OCI-LY3 (cell line): Measurements from ENCODE around the gene LSM4.

Experiments
- H2AFZ ChIP-seq: fragments of 200-600, 300-600 bp; shearing (Covaris generic); 2 replicates; pipeline ENCODE4 v1.6.0; 2014; ENCODE audit warnings: antibody characterized with exemption, low read depth, low read length
- H3K27ac ChIP-seq: fragments of 200-600, 300-600 bp; sonication (generic); 2 replicates; pipeline ENCODE4 v1.5.1; 2014; ENCODE audit warnings: mild to moderate bottlenecking, low read length, moderate library complexity, mixed read lengths
- H3K27me3 ChIP-seq: fragments of 200-600, 300-600 bp; sonication (generic); 2 replicates; pipeline ENCODE4 v1.6.1; 2014; ENCODE audit warnings: low read depth, low read length, mixed read lengths
- H3K36me3 ChIP-seq: fragments of 200-600, 300-600 bp; sonication (generic); replicated peaks from 2 replicates; pipeline ENCODE3; 2014; ENCODE audit warnings: low read depth, low read length, mixed read lengths
- H3K4me1 ChIP-seq: fragments of 300-600, 200-600 bp; sonication (generic); 2 replicates; pipeline ENCODE4 v1.6.1; 2014; ENCODE audit warnings: low read length, mixed read lengths
- H3K4me2 ChIP-seq: fragments of 200-600, 300-600 bp; sonication (generic); 2 replicates; pipeline ENCODE4 v1.6.1; 2014; ENCODE audit warnings: low read length, mixed read lengths
- H3K4me3 ChIP-seq: fragments of 300-600, 200-600 bp; sonication (generic); 2 replicates; pipeline ENCODE4 v1.5.1; 2014; ENCODE audit warnings: antibody characterized with exemption, mild to moderate bottlenecking, low read length, moderate library complexity
- H3K79me2 ChIP-seq: fragments of 300-600, 200-600 bp; shearing (Covaris generic); 2 replicates; pipeline ENCODE4 v1.6.1; 2014; ENCODE audit warnings: mild to moderate bottlenecking, low read length, mixed read lengths
- H3K9ac ChIP-seq: fragments of 300-600, 200-600 bp; shearing (Covaris generic); 2 replicates; pipeline ENCODE4 v1.6.0; 2014; ENCODE audit warnings: mild to moderate bottlenecking, low read length, moderate library complexity
- H3K9me3 ChIP-seq: fragments of 200-600, 300-600 bp; shearing (Covaris generic); 2 replicates; pipeline ENCODE4 v1.6.1; 2014; ENCODE audit warnings: low read length, mixed read lengths; ENCODE audit not compliant: insufficient read depth
- H4K20me1 ChIP-seq: fragments of 200-600, 300-600 bp; sonication (generic); 2 replicates; pipeline ENCODE4 v1.6.1; 2016; ENCODE audit warnings: low read length, mixed read lengths; ENCODE audit not compliant: insufficient read depth
- EZH2phosphoT487 ChIP-seq: fragments of 200-600 bp; shearing (Covaris generic); IDR thresholded peaks from 2 replicates; pipeline ENCODE4 v1.6.1; 2018; ENCODE audit warnings: antibody characterized with exemption, mixed run types, low read depth
- TF ChIP-seq, protein P1 (sequence below): fragments of 200-600, 300-600 bp; sonication (generic); IDR thresholded peaks from 2 replicates; pipeline ENCODE4 v1.5.1; 2014; ENCODE audit warnings: antibody characterized with exemption, low read length, low read depth

Gene LSM4

DNA sequence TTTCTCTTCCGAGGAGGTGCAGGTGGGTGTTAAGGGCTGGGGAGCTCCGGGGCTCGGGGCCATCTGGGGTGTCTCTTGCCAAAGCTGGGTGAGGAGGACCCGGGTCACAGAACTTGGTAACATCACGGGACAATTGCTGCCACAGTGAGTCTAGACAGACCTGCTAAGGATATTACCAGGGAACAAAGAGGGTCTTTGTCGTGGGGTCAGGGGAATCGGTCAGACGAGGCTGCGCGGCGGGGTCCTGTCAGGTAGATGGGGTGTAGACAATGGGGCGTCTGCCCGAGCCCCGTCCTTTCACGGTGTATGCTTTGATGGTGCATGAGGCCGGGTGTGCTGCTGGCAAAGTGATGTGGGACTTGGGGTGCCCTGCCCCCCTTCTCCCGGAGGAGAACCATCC is 25.3 kb upstream of the LSM4 start:
- Histone ChIP-seq H3K4me3 (no peak overlapping the region), H3K36me3 (peaks cover 3% of the 10 kb centered on the region), H3K9me3 (no peaks in the 10 kb centered on the region), H3K27ac (no peak overlapping the region), H3K27me3 (no peaks in the 10 kb centered on the region), H2AFZ (no peak overlapping the region), H3K9ac (no peak overlapping the region), H3K4me1 (peaks cover 3% of the 10 kb centered on the region; the same call in 1 of the 2 replicates), H3K4me2 (no peak overlapping the region), H4K20me1 (no peaks in the 10 kb centered on the region), H3K79me2 (no peaks in the 10 kb centered on the region)
- no peak for TF ChIP-seq EZH2phosphoT487
- TF ChIP-seq, protein P1, sequence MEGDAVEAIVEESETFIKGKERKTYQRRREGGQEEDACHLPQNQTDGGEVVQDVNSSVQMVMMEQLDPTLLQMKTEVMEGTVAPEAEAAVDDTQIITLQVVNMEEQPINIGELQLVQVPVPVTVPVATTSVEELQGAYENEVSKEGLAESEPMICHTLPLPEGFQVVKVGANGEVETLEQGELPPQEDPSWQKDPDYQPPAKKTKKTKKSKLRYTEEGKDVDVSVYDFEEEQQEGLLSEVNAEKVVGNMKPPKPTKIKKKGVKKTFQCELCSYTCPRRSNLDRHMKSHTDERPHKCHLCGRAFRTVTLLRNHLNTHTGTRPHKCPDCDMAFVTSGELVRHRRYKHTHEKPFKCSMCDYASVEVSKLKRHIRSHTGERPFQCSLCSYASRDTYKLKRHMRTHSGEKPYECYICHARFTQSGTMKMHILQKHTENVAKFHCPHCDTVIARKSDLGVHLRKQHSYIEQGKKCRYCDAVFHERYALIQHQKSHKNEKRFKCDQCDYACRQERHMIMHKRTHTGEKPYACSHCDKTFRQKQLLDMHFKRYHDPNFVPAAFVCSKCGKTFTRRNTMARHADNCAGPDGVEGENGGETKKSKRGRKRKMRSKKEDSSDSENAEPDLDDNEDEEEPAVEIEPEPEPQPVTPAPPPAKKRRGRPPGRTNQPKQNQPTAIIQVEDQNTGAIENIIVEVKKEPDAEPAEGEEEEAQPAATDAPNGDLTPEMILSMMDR = no peak

DNA sequence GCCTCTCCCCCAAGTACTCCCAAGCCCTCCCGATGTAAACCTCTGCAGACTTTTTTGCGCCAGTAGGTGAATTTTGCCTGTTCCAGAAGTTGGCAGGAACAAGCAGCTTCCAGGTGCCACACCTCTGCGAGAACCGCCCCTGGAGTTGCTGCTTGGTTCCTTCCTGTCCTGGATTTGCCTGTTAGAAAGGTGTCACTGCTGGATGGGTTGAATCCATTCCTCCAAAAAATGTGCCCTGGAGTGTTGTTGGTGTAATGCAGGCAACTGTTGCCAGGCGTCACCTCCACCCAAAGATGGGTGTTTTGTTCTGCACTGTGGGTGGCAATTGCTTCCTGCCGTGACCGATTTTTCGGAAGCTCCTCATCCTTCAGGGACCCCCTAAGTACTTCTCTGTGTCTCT is 23.2 kb upstream of the LSM4 start:
- Histone ChIP-seq H3K79me2 (no peaks in the 10 kb centered on the region), H3K4me2 (no peak overlapping the region), H3K27ac (no peak overlapping the region), H4K20me1 (no peaks in the 10 kb centered on the region), H3K36me3 (peaks cover 3% of the 10 kb centered on the region), H3K4me1 (peaks cover 7% of the 10 kb centered on the region), H3K9me3 (no peaks in the 10 kb centered on the region), H3K9ac (no peak overlapping the region), H3K4me3 (no peak overlapping the region), H3K27me3 (no peaks in the 10 kb centered on the region), H2AFZ (no peak overlapping the region)
- TF ChIP-seq, protein P1 = no peak
- no peak for TF ChIP-seq EZH2phosphoT487

DNA sequence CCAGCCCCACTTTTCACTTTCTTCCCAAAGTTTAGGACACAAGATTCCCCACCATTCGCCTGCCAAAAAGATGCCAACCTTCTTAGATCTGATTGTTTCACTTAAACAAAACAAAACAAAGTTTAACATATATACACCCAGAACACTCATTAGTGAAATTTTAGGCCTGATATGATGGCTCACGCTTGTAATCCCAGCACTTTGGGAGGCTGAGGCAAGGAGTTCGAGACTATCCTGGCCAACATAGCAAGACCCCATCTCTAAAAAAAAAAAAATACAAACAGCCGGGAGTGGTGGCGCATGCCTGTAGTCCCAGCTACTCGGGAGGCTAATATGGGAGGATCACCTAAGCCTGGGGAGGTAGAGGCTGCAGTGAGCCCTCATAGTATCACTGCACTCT is 22.4 kb upstream of the LSM4 start:
- Histone ChIP-seq H4K20me1 (no peaks in the 10 kb centered on the region), H3K79me2 (no peaks in the 10 kb centered on the region), H3K9ac (no peak overlapping the region), H3K36me3 (peaks cover under 1% of the 10 kb centered on the region), H3K4me1 (peaks cover 7% of the 10 kb centered on the region), H3K27ac (no peak overlapping the region), H3K4me3 (no peak overlapping the region), H3K9me3 (no peaks in the 10 kb centered on the region), H3K4me2 (no peak overlapping the region), H2AFZ (no peak overlapping the region), H3K27me3 (no peaks in the 10 kb centered on the region)
- TF ChIP-seq, protein P1 = no peak
- TF ChIP-seq EZH2phosphoT487 = no peak

DNA sequence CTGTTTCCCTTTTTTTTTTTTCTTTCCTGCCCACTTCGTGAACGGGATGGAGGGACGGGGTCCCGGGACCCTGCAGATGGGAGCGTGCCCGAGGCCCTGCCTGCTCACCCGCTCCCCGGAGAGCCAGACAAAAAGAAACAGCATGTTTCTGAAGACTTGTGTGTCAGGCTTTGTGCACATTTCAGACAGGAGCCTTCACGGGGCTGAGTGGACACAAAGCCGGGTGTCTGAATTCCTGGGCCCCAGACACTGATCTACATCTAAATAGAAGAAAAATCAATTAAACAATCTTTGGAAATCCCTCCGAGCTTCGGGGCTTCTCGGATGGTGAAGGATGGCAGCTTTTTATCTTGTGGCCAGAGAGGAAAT is 21.7 kb upstream of the LSM4 start:
- no peak for TF ChIP-seq EZH2phosphoT487
- TF ChIP-seq, protein P1 = no peak
- Histone ChIP-seq H3K4me3 (no peak overlapping the region), H4K20me1 (no peaks in the 10 kb centered on the region), H3K9ac (no peak overlapping the region), H3K9me3 (no peaks in the 10 kb centered on the region), H2AFZ (no peak overlapping the region), H3K36me3 (no peaks in the 10 kb centered on the region), H3K4me2 (no peak overlapping the region), H3K27ac (no peak overlapping the region), H3K27me3 (no peaks in the 10 kb centered on the region), H3K4me1 (peaks cover 10% of the 10 kb centered on the region), H3K79me2 (no peaks in the 10 kb centered on the region)
